SK-N-SH treated with all-trans-retinoic acid at 6 μM for 48 hours (cell line): ENCODE results near the gene TBL1XR1.

Experiments
- ATAC-seq: fragments of 200-7000 bp; cut with Tn5 transposase; 3 replicates; pipeline ENCODE4 v1.9.1; 2020; ENCODE audit warnings: mild to moderate bottlenecking, moderate library complexity
- BACH2 ChIP-seq: fragments of 250-450 bp; sonication (Bioruptor Pico); IDR thresholded peaks from 2 replicates; pipeline ENCODE4 v1.9.0; 2021; ENCODE audit warnings: mild to moderate bottlenecking, borderline replicate concordance
- CSDC2 ChIP-seq: fragments of 250-450 bp; sonication (Bioruptor Pico); IDR thresholded peaks from 2 replicates; pipeline ENCODE4 v1.5.0; 2020; ENCODE audit warnings: mild to moderate bottlenecking, moderate library complexity
- CSRNP3 ChIP-seq: fragments of 250-450 bp; sonication (Bioruptor Pico); IDR thresholded peaks from 2 replicates; pipeline ENCODE4 v1.5.1; 2021; ENCODE audit warnings: mild to moderate bottlenecking, moderate library complexity
- ESRRG ChIP-seq: fragments of 250-450 bp; sonication (Bioruptor Pico); IDR thresholded peaks from 2 replicates; pipeline ENCODE4 v1.6.1; 2021; ENCODE audit warnings: mild to moderate bottlenecking
- GLIS3 ChIP-seq: fragments of 250-450 bp; sonication (Bioruptor Pico); IDR thresholded peaks from 2 replicates; pipeline ENCODE4 v1.5.0; 2020; ENCODE audit warnings: mild to moderate bottlenecking, moderate library complexity
- ISL1 ChIP-seq: fragments of 250-450 bp; sonication (Bioruptor Pico); IDR thresholded peaks from 2 replicates; pipeline ENCODE4 v2.1.2; 2022; ENCODE audit warnings: mild to moderate bottlenecking, moderate library complexity
- OSR1 ChIP-seq: fragments of 250-450 bp; sonication (Bioruptor Pico); IDR thresholded peaks from 2 replicates; pipeline ENCODE4 v1.8.0; 2022; ENCODE audit warnings: moderate library complexity, mild to moderate bottlenecking, inconsistent platforms
- POU6F1 ChIP-seq: fragments of 250-450 bp; sonication (Bioruptor Pico); IDR thresholded peaks from 2 replicates; pipeline ENCODE4 v1.8.0; 2021; ENCODE audit warnings: low read depth, mild to moderate bottlenecking, moderate library complexity, borderline replicate concordance
- PPARA ChIP-seq: fragments of 250-450 bp; sonication (Bioruptor Pico); IDR thresholded peaks from 2 replicates; pipeline ENCODE4 v1.5.0; 2020; ENCODE audit warnings: mild to moderate bottlenecking, borderline replicate concordance
- SNAI2 ChIP-seq: fragments of 250-450 bp; sonication (Bioruptor Pico); IDR thresholded peaks from 2 replicates; pipeline ENCODE4 v1.5.0; 2020; ENCODE audit warnings: mild to moderate bottlenecking, moderate library complexity
- TCF4 ChIP-seq: fragments of 250-450 bp; sonication (Bioruptor Pico); IDR thresholded peaks from 2 replicates; pipeline ENCODE4 v1.8.0; 2021; ENCODE audit warnings: mild to moderate bottlenecking, moderate library complexity, borderline replicate concordance
- TOX ChIP-seq: fragments of 250-450 bp; sonication (Bioruptor Pico); IDR thresholded peaks from 2 replicates; pipeline ENCODE4 v1.8.0; 2021; ENCODE audit warnings: mild to moderate bottlenecking, moderate library complexity, borderline replicate concordance
- ZC3H10 ChIP-seq: fragments of 250-450 bp; sonication (Bioruptor Pico); IDR thresholded peaks from 2 replicates; pipeline ENCODE4 v1.5.1; 2021; ENCODE audit warnings: mild to moderate bottlenecking, moderate library complexity
- ZFP3 ChIP-seq: fragments of 250-450 bp; sonication (Bioruptor Pico); IDR thresholded peaks from 2 replicates; pipeline ENCODE4 v1.5.0; 2020; ENCODE audit warnings: mild to moderate bottlenecking, moderate library complexity
- ZFP30 ChIP-seq: fragments of 450-650 bp; formaldehyde crosslinking; IDR thresholded peaks from 2 replicates; pipeline ENCODE4 v1.5.0; 2022; ENCODE audit warnings: mild to moderate bottlenecking, moderate library complexity
- ZNF565 ChIP-seq: fragments of 450-650 bp; formaldehyde crosslinking; conservative IDR thresholded peaks from 2 replicates; pipeline ENCODE4 v1.5.0; 2020; ENCODE audit warnings: low read depth, mild to moderate bottlenecking, moderate library complexity
- ZNF8 ChIP-seq: fragments of 450-650 bp; formaldehyde crosslinking; IDR thresholded peaks from 2 replicates; pipeline ENCODE4 v1.5.0; 2020; ENCODE audit warnings: mild to moderate bottlenecking, moderate library complexity
- TF ChIP-seq, protein P1 (sequence below): fragments of 250-450 bp; sonication (Bioruptor Pico); IDR thresholded peaks from 2 replicates; pipeline ENCODE4 v1.5.1; 2020; ENCODE audit warnings: low read depth, mild to moderate bottlenecking, moderate library complexity
- TF ChIP-seq, protein P2 (sequence below): fragments of 250-450 bp; sonication (Bioruptor Pico); IDR thresholded peaks from 2 replicates; pipeline ENCODE4 v1.8.0; 2020; ENCODE audit warnings: mild to moderate bottlenecking, moderate library complexity, borderline replicate concordance

Gene TBL1XR1

GRCh38 chr3:177150970-177151627 lies 46.2 kb downstream of the TBL1XR1 start:
- peak; percentile 85 for ATAC-seq
- TF ChIP-seq, protein P1, sequence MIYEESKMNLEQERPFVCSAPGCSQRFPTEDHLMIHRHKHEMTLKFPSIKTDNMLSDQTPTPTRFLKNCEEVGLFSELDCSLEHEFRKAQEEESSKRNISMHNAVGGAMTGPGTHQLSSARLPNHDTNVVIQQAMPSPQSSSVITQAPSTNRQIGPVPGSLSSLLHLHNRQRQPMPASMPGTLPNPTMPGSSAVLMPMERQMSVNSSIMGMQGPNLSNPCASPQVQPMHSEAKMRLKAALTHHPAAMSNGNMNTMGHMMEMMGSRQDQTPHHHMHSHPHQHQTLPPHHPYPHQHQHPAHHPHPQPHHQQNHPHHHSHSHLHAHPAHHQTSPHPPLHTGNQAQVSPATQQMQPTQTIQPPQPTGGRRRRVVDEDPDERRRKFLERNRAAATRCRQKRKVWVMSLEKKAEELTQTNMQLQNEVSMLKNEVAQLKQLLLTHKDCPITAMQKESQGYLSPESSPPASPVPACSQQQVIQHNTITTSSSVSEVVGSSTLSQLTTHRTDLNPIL = no peak
- no peak for TF ChIP-seq ISL1 (CRISPR knock-in tag)
- TF ChIP-seq TOX (CRISPR knock-in tag) = no peak
- TF ChIP-seq ZC3H10 (CRISPR knock-in tag) = no peak
- TF ChIP-seq, all 23 proteins: peak for 0

DNA sequence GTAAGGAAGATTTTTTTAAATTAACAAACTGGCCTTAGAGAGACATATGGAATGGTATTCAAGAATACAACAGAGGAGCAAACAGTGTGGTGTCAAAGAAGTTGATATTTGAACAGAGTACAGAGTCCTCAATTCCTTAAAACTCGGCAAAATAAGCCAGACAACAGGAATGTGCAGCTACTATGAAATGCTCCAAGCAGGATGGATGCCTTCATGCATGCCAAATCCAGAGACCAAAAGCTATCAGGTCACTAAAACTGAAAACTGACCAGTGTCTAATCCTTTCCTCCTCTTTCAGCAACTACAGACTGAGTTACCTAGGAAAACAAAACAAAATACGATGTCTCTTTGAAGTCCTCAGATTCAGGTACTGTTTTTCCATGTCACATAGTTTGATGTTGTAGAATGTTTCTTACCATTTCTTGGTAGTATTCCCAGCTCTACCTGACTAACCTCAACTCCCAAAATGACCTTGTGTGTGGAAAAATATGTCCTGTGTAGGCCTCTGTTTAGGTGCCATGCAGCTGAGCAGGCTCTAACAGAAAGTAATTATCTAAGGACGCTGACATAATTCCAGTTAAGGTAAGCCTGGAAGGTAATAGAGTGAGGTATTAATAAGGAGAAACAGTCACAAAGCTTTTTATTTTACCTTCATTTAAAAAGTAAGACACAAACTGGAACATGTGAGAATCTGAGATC lies 46.9 kb downstream of the TBL1XR1 start:
- no peak for TF ChIP-seq ESRRG (CRISPR knock-in tag)
- TF ChIP-seq POU6F1 (CRISPR knock-in tag) = no peak
- TF ChIP-seq TCF4 = no peak
- TF ChIP-seq CSDC2 = no peak
- no peak for TF ChIP-seq SNAI2 (CRISPR knock-in tag)
- TF ChIP-seq ZC3H10 (CRISPR knock-in tag) = no peak
- peak; percentile 48 for ATAC-seq

DNA sequence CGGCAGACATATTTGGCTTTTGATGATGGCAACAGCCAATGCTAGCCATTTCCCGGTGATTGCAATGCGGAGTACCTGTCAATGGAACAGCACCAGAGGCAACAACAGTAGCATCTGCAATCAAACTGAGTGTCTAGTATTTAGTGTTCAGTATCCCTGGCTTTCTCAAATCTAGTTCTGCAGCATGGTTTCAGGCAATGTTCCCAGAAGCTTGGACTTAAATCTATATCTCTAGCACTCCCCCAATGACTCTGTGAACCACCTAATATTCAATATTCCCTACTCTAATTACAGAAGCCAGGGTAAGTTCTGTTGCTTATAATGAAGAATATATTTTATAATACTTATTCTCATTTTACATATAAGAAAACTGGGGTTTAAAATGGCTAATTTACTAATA lies 48.2 kb downstream of the TBL1XR1 start:
- TF ChIP-seq CSDC2 (no peak), GLIS3 (no peak), ZFP3 (CRISPR knock-in tag) (no peak), PPARA (CRISPR knock-in tag) (no peak), ISL1 (CRISPR knock-in tag) (no peak), BACH2 (CRISPR knock-in tag) (no peak), ZNF8 (CRISPR knock-in tag) (no peak), ZNF565 (CRISPR knock-in tag) (no peak), TCF4 (no peak), ESRRG (CRISPR knock-in tag) (no peak), POU6F1 (CRISPR knock-in tag) (no peak), ZC3H10 (CRISPR knock-in tag) (no peak), OSR1 (CRISPR knock-in tag) (no peak), CSRNP3 (CRISPR knock-in tag) (no peak), ZFP30 (no peak)
- TF ChIP-seq, protein P2, sequence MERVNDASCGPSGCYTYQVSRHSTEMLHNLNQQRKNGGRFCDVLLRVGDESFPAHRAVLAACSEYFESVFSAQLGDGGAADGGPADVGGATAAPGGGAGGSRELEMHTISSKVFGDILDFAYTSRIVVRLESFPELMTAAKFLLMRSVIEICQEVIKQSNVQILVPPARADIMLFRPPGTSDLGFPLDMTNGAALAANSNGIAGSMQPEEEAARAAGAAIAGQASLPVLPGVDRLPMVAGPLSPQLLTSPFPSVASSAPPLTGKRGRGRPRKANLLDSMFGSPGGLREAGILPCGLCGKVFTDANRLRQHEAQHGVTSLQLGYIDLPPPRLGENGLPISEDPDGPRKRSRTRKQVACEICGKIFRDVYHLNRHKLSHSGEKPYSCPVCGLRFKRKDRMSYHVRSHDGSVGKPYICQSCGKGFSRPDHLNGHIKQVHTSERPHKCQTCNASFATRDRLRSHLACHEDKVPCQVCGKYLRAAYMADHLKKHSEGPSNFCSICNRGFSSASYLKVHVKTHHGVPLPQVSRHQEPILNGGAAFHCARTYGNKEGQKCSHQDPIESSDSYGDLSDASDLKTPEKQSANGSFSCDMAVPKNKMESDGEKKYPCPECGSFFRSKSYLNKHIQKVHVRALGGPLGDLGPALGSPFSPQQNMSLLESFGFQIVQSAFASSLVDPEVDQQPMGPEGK (CRISPR knock-in tag) = no peak
- TF ChIP-seq, protein P1 = no peak

More for the DNA sequence above, 48.2 kb downstream of the TBL1XR1 start:
- no peak for ATAC-seq
